AG09309 (cell line): ENCODE data around the gene PLOD2.

Experiments
- DNase-seq: peaks from one replicate; pipeline ENCODE4 v3.0.0-alpha.2; 2010; ENCODE audit warnings: low read depth
- H3K4me3 ChIP-seq: 2 replicates; pipeline ENCODE4 v1.5.1; 2011; ENCODE audit warnings: mild to moderate bottlenecking, low read depth, low read length, moderate library complexity; ENCODE audit not compliant: control insufficient read depth
- TF ChIP-seq, protein P1 (sequence below): IDR thresholded peaks from 2 replicates; pipeline ENCODE4 v1.5.1; 2011; ENCODE audit warnings: mild to moderate bottlenecking, low read depth, low read length, inconsistent platforms; ENCODE audit not compliant: insufficient read depth, control insufficient read depth; ENCODE audit errors: missing control alignments

The PLOD2 gene

GRCh38 chr3:146129750-146130149 lies 31.2 kb downstream of the PLOD2 start:
- TF ChIP-seq, protein P1, sequence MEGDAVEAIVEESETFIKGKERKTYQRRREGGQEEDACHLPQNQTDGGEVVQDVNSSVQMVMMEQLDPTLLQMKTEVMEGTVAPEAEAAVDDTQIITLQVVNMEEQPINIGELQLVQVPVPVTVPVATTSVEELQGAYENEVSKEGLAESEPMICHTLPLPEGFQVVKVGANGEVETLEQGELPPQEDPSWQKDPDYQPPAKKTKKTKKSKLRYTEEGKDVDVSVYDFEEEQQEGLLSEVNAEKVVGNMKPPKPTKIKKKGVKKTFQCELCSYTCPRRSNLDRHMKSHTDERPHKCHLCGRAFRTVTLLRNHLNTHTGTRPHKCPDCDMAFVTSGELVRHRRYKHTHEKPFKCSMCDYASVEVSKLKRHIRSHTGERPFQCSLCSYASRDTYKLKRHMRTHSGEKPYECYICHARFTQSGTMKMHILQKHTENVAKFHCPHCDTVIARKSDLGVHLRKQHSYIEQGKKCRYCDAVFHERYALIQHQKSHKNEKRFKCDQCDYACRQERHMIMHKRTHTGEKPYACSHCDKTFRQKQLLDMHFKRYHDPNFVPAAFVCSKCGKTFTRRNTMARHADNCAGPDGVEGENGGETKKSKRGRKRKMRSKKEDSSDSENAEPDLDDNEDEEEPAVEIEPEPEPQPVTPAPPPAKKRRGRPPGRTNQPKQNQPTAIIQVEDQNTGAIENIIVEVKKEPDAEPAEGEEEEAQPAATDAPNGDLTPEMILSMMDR = no peak
- no peak overlapping the region for H3K4me3 ChIP-seq

GRCh38 chr3:146128939-146129338 lies 32.0 kb downstream of the PLOD2 start:
- DNase-seq = no peak
- H3K4me3 ChIP-seq = no peak overlapping the region
- TF ChIP-seq, protein P1 = no peak

More at GRCh38 chr3:146129750-146130149, 31.2 kb downstream of the PLOD2 start:
- DNase-seq = no peak

- H3K4me3 ChIP-seq = no peak overlapping the region
- no peak for DNase-seq
- TF ChIP-seq, protein P1 = no peak
These were observed 32.8 kb downstream of the PLOD2 start for GRCh38 chr3:146128179-146128578.

DNA sequence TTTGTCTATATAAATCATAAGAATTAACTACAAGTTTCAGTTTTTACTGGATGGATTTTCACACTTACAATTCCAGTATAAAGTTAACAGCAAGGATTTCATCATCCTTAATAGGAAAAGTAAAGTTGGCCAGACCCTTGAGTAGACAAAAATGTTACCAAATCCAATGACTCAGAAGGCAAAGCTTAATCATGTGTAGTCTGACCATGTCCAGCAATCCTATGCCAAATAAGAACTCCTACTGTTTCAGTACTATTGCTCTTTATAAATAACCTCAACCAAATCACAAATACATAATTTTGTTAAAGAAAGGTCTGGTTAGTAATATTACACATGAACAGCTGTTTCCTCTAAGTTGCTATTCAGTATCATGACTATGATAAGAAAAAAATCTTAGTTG lies 35.0 kb downstream of the PLOD2 start:
- TF ChIP-seq, protein P1 = no peak
- H3K4me3 ChIP-seq = no peak overlapping the region
- peak; percentile 86 for DNase-seq

DNA sequence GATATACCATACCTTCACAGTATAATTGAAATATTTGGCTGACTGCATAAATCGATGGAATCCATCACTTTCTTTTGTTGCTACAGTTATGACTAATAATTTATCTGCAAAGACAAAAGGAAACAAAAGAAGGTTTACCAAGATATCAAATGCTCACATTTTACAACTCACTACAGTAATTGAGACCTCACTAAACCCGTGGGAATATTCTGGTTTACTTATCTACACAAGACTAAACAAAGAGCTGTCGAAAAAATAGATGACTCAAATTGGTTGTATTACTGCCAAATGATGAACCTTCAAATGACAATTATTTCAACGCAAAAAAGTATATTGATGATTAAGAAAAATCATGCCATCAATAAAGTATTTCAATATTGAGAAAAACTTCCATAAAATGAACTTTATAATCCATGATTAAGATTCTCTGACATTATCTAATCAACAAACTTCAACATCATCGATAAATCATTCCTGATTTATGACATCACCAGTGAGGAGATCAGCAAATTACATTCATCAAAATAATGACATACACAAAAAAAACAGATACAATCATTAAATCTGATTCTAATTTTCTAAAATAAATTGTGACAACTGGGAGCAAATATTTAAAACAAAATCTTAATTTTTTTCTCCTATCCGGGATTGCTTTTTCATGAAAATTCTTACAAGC lies 36.7 kb downstream of the PLOD2 start:
- no peak for DNase-seq
- no peak overlapping the region for H3K4me3 ChIP-seq

DNA sequence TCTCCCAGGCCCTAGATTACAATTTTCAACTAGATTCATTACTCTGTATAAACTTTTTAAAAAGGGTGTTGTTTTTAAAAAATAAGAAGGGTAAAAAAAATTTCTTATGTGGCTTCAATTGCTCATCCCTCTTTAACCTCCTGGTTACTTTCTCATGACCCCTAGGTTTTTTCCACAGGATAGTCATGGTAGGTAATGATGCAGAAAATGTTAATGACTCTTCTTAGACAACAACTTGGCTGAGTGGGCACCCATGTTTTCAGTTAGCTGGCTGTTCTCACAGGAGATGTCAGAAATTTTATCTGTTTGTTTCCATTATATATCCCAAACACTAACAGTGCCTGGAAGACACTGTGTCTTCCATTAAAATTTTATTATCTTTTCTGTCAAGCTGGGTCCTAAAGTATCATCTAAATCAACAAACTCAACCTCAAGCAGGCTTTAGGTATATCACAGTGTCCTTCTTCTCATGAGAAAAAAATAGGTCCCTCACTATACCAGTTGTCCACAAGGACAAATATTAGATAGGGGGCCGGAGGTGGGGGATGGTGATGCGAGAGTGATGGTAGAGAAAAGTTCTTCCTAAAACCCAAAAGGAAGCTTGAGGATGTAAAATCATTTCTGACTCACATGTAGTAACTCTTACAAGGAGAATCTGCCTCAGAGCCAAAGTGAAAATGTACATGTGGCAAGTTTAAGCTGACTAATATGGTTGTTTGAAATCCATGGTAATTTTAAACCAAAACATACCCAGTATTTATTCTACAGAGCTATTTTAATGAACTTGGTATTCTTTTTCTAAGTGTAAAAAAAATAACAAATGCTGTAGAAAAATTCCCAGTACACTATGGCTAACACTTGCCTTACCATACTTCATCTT lies 43.3 kb downstream of the PLOD2 start:
- peak; percentile 83 for DNase-seq
- TF ChIP-seq, protein P1 = no peak
- H3K4me3 ChIP-seq = no peak overlapping the region

More for the DNA sequence above, 36.7 kb downstream of the PLOD2 start:
- TF ChIP-seq, protein P1 = no peak
